GM12891 (cell line): ENCODE measurements around the gene RGS9.

Source experiments
- POLR2A ChIP-seq: IDR thresholded peaks from 2 replicates; pipeline ENCODE4 v1.6.1; 2011; ENCODE audit warnings: low read depth, low read length, control low read depth
- POLR2AphosphoS5 ChIP-seq: IDR thresholded peaks from 2 replicates; pipeline ENCODE4 v1.6.1; 2011; ENCODE audit warnings: low read depth, low read length, control low read depth
- POU2F2 ChIP-seq: IDR thresholded peaks from 2 replicates; pipeline ENCODE4 v1.6.1; 2011; ENCODE audit warnings: low read depth, mild to moderate bottlenecking, control low read depth, low read length, moderate library complexity
- SPI1 ChIP-seq: IDR thresholded peaks from 2 replicates; pipeline ENCODE4 v1.6.1; 2011; ENCODE audit warnings: low read depth, low read length, control low read depth
- TAF1 ChIP-seq: IDR thresholded peaks from 2 replicates; pipeline ENCODE4 v1.6.1; 2011; ENCODE audit warnings: low read depth, low read length, control low read depth

DNA sequence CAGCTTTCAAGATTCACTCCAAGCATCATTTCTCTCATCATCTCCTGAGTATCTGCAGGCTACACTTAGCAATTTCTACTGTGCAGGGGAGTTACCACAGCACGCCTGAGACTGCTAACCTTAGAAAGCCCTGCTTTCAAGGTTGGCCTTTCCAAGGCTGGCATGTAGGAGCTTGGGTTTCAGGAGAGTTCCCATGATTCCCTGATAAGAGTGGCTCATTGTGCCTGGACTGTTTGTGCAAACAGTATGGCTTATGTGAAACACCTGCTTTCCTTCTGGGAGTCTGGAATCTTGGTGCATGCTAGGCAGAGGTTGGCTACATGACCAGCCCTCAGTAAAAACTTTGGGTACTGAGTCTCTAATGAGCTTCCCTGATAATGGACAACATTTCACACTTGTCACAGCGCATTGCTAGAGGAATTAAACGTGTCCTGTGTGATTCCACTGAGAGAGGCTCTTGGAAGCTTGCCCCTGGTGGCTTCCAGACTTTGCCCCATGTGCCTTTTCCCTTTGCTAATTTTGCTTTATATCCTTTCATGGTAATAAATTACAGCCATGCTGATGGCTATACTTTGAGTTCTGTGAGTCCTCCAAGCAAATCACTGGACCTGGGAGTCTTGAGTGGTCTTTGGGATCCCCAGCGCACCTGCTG lies 19.7 kb upstream of the RGS9 start:
- TF ChIP-seq TAF1 (no peak), POLR2AphosphoS5 (no peak), SPI1 (no peak), POU2F2 (no peak), POLR2A (no peak)
